DND-41 (cell line): ENCODE results near the gene UNC5CL.

Experiments
- EZH2 ChIP-seq: IDR thresholded peaks from 3 replicates; pipeline ENCODE4 v1.6.1; 2012; ENCODE audit warnings: borderline replicate concordance, low read depth, mild to moderate bottlenecking, moderate library complexity, low read length, inconsistent platforms; ENCODE audit not compliant: severe bottlenecking
- TF ChIP-seq, protein P1 (sequence below): IDR thresholded peaks from 2 replicates; pipeline ENCODE4 v1.5.1; 2012; ENCODE audit warnings: borderline replicate concordance, low read length, moderate library complexity, mild to moderate bottlenecking; ENCODE audit not compliant: poor library complexity, severe bottlenecking; ENCODE audit errors: extremely low read depth

DNA sequence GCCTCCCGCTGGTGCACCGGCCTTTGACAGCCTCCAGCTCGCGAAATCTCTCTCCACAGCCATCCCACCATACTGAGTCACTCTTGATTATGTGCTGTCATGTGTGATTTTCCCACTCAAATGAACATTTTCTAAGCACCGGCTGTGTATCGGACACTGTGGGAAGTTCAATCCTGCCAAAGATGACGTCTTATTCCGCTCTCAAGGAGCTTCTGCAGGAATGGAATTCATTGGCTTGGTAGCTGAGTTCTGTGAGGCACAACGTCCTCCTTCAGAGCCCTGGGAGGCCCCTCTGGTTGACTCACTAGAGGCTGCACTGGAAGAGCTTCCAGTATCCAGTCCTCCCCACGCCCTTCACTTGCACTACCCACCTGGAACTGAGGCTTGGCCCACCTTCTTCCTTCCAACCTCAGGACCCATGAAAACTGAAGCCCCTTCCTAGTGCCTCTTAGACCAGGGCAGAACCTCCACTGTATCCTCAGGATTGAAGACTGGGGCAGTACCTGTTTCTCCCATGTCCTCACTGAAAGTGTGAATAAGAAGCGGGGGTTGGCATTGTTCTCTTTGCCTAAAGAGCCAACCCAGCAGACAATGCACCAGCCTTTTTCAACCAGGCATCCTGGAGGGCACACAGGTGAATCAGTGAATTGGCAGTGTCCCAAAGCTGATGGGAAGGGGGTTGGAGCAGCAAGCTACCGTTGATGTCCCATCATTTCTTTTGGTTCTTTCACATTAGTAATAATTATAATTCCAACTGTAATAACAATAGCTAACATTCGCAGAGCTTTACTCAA lies 1.7 kb downstream of the UNC5CL start:
- TF ChIP-seq, protein P1, sequence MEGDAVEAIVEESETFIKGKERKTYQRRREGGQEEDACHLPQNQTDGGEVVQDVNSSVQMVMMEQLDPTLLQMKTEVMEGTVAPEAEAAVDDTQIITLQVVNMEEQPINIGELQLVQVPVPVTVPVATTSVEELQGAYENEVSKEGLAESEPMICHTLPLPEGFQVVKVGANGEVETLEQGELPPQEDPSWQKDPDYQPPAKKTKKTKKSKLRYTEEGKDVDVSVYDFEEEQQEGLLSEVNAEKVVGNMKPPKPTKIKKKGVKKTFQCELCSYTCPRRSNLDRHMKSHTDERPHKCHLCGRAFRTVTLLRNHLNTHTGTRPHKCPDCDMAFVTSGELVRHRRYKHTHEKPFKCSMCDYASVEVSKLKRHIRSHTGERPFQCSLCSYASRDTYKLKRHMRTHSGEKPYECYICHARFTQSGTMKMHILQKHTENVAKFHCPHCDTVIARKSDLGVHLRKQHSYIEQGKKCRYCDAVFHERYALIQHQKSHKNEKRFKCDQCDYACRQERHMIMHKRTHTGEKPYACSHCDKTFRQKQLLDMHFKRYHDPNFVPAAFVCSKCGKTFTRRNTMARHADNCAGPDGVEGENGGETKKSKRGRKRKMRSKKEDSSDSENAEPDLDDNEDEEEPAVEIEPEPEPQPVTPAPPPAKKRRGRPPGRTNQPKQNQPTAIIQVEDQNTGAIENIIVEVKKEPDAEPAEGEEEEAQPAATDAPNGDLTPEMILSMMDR = no peak
- no peak for TF ChIP-seq EZH2
